ENCODE results near the gene ZFP57.
A peak's percentile ranks its signal among the peaks of the same experiment; 100 is the strongest.

ZFP57 gene

DNA sequence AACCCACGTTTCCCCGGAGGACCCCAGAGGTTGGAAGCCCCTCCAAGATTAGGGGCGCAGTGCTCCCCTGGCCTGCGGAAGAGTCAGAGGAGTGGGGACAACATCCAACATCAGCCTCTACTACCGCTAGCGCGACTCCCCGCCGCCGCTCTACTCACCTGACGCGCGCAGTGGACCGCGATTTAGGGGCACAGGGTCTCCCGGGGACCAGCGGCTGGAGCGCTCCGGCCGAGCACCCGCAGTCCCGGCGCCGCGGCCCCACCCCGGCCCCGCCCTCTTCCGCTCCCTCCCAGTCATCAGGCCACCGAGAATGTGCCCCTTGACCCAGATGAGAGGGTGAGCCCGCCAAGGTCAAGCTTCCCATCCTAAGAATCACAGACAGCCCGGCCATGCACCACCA, at the start of gene ZFP57:
Gene ZFP57 (minus strand): TSS at position 249 of the 400 bp plus-strand sequence. CDS start 4,149 bp downstream, outside the sequence.
- no peak for DNase-seq

DNA sequence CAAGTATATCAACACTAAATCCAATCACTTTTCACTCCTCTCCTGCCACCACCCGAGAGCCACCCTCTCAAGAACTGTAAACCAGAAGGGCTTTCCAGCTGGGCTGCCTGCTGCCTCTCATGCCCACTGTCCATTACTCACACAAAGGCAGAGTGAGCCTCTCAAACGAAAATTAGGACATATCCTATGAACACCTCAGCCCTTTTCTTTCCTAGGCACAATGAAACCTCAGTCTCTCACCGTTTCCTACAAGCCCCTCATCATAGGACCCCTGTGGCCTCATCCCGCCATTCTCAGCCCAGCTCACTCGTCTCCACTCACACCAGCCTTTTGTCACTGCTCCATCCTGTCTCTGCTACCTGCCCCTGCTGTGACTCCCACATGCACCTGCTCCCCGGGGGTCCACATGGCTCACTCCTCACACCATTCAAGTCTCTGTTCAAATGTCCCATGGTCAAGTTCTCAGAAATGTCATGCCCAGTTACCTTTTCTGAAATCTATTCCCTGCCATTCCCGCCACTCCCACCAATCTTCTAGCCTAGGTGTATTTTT, 49.7 kb upstream of the ZFP57 start:
- no peak for DNase-seq

DNA sequence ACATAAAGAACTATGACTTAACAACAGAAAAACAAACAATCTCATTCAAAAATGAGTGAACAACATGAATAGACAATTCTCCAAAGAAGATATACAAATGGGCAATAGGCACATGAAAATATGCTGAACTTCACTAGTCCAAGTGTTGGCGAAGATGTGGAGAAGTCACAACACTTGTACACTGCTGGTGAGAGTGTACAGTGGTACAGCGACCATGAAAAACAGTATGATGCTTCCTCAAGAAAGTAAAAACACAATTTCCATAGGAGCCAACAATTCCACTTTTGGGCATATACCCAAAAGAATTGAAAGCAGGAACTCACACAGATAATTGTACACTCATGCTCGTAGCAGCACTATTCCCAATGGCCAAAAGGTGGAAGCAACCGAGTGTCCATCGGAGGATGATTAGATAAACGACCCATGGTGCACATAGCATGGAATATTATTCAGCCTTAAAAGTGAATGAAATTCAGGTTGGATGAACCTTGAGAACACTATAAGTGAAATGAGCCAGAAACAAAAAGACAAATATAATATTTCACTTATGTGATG, 48.9 kb upstream of the ZFP57 start:
- DNase-seq, result no peak

DNA sequence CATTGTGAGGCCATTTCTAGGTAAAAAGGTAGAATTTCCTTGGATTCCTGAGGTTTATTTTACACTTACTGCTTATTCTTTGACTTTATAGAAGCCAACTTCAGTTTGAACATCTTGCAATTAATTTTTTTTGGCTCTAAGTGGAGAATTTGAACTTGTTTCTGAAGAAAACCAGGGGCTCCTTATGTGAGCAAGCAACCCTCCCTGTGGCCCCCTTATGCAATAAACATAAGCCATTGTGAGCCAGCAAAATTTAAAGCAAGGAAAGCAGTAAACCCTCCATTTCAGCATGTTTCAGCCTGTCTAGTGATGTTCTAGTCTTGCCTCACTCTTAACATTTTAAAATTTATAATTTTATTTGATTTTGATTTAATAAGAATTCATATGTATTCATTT, 47.9 kb upstream of the ZFP57 start:
- DNase-seq, result no peak

DNA sequence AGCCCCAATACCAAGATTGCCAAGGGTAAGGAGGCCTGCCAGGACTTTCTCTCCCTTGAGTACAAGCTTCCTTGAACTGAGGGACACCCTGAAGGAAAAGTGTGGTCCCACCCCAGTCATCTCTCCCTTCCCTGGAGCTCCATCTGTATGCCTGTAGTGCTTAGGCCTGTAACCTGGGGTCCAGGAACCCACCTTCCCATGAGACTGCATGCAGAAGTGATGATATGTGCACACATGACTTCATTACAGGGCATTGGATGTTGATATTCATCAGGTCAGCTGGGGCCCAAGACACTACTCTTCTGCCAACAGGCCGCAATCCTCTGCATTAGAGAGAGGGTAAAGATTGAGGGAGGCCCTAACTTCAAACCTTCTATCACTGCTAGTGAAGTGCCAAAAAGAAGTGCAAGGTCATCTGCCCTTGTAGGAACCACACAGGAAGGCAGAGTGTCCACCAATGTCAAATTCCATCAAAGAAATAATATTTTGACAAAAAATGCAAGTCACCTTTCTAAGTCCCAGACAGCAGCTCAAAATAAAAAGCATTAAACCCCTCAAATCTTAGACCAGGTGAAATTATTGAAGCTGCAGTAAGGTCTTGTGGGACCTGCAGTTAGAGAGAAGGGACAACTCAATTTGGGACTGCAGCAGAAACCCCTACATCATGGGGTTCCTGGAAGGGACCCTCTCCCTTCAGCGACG, 47.4 kb upstream of the ZFP57 start:
- no peak for DNase-seq

DNA sequence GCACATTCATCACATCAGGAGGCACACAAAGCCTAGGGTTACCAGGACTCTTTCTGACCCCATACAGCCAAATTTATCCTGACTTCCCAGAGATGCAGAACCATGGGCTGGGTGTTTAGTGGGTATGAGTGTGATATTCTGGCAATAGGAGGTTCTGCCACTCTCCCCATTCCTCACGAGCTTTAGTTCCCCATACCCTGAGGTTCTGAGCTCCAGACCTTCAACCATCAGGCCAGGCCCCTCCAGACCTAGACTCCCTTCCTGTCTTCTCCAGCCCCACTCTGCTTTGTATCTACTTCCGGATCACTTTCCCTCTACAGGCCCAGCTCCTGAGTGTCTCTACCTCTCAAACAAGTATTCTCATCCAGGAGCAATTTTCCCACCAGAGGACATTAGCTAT, 46.7 kb upstream of the ZFP57 start:
- no peak for DNase-seq

DNA sequence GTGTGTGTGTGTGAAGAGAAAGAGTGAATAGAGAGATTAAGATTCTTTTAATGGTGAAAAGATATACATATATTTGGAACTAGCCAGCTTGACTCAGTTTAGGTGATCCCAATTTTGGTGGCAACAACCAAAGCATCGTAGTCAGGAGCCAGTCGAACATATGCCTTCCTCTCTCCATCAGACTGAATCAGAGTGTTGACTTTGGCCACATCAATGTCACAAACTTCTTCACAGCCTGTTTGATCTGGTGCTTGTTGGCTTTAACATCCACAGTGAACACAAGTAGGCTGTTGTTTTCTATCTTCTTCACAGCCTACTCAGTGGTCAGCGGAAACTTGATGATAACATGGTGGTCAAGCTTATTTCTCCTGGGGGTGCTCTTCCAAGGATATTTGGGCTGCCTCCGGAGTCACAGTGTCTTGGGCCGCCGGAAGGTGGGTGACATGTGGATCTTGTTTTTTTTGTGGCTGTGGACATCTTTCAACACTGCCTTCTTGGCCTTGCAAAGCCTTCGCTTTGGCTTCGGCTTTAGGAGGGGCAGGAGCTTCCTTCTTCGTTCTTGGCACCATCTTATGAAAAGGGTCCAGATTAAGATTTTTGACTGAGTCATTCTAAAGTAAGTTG, 45.7 kb upstream of the ZFP57 start:
- DNase-seq, result no peak

DNA sequence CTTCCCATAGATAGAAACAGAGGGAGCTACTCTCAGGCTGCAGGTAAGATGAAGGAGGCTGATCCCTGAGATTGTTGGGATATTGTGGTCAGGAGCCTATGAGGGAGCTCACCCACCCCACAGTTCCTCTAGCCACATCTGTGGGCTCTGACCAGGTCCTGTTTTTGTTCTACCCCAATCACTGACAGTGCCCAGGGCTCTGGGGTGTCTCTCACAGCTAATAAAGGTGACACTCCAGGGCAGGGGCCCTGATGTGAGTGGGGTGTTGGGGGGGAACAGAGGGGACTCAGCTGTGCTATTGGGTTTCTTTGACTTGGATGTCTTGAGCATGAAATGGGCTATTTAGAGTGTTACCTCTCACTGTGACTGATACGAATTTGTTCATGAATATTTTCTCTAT, 45.0 kb upstream of the ZFP57 start:
- DNase-seq, result no peak

DNA sequence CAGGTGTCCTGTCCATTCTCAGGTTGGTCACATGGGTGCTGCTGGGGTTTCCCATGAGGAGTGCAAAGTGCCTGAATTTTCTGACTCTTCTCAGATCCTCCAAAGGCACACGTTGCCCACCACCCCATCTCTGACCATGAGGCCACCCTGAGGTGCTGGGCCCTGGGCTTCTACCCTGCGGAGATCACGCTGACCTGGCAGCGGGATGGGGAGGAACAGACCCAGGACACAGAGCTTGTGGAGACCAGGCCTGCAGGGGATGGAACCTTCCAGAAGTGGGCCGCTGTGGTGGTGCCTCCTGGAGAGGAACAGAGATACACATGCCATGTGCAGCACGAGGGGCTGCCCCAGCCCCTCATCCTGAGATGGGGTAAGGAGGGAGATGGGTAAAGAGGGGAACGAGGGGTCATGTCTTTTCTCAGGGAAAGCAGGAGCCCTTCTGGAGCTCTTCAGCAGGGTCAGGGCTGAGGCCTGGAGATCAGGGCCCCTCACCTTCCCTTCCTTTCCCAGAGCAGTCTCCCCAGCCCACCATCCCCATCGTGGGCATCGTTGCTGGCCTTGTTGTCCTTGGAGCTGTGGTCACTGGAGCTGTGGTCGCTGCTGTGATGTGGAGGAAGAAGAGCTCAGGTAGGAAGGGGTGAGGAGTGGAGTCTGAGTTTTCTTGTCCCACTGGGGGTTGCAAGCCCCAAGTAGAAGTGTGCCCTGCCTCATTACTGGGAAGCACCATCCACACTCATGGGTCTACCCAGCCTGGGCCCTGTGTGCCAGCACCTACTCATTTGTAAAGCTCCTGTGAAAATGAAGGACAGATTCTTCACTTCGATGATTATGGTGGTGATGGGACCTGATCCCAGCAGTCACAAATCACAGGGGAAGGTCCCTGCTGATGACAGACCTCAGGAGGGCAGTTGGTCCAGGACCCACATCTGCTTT, 44.3 kb upstream of the ZFP57 start:
- DNase-seq, result no peak

DNA sequence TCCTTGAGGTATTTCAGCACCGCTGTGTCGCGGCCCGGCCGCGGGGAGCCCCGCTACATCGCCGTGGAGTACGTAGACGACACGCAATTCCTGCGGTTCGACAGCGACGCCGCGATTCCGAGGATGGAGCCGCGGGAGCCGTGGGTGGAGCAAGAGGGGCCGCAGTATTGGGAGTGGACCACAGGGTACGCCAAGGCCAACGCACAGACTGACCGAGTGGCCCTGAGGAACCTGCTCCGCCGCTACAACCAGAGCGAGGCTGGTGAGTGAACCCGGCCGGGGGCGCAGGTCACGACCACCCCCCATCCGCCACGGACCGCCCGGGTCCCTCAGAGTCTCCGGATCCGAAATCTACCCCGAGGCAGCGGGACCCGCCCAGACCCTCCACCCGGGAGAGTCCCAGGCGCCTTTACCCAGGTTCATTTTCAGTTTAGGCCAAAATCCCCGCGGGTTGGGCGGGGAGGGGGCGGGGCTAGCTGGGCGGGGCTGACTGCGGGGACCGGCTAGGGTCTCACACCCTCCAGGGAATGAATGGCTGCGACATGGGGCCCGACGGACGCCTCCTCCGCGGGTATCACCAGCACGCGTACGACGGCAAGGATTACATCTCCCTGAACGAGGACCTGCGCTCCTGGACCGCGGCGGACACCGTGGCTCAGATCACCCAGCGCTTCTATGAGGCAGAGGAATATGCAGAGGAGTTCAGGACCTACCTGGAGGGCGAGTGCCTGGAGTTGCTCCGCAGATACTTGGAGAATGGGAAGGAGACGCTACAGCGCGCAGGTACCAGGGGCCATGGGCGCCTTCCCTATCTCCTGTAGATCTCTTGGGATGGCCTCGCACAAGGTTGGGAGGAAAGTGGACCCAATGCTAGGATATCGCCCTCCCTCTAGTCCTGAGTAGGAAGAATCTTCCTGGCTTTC, 43.0 kb upstream of the ZFP57 start:
- DNase-seq, result no peak

DNA sequence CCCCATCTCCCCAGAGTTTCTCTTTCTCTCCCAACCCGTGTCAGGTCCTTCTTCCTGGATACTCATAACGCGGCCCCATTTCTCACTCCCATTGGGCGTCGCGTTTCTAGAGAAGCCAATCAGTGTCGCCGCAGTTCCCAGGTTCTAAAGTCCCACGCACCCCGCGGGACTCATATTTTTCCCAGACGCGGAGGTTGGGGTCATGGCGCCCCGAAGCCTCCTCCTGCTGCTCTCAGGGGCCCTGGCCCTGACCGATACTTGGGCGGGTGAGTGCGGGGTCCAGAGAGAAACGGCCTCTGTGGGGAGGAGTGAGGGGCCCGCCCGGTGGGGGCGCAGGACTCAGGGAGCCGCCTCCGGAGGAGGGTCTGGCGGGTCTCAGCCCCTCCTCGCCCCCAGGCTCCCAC, 42.3 kb upstream of the ZFP57 start, which contains the start of gene HLA-F:
Gene HLA-F (plus strand): TSS at position 173 of the 404 bp plus-strand sequence. CDS start 30 bp downstream, at position 203.
- DNase-seq, result peak; percentile 35

DNA sequence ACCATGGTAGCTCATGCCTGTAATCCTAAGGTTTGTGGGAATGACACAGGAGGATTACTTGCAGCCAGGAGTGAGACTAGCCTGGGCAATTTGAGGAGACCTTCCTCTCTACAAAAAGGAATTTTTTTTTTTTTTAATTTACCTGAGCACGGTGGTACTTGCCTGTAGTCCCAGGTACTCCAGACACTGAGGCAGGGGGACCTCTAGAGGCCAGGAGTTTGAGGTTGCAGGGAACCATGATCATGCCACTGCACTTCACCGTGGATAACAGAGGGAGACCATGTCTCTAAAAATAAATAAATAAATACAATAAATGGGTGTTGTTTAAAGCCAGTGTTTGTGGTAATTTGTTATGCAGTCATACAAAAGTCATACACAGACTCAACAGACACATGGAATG, 39.9 kb upstream of the ZFP57 start:
- no peak for DNase-seq

DNA sequence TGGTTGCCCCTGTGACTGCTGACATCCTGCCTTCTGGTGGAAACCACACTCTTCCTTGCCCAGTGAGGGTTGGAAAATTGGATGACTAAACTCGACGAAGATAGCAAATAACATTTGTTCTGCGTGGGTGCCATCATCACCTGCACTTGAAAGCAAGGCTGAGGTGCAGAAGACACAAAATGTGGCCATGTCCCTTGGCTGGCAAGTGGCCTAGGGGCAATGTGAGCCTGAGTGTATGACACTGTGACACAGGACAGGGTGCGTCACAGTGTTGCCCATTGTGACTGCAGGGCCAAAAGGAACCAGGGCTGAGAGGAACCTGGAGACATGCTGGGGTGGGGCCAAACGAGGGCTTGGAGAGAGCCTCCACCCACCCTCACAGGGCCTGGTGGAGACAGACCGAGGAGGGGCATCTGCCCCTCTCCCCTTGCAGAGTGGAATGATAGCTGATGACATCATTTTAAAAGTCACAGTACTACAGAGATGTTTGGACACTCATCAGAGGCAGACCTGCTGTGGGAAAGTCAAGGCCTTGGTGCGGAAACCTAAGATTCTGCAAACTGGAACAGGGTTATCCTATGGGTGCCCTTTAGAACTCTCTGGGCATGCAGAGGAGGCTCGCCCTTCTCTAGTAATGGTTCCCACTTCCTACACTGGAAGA, 29.5 kb upstream of the ZFP57 start:
- no peak for DNase-seq

DNA sequence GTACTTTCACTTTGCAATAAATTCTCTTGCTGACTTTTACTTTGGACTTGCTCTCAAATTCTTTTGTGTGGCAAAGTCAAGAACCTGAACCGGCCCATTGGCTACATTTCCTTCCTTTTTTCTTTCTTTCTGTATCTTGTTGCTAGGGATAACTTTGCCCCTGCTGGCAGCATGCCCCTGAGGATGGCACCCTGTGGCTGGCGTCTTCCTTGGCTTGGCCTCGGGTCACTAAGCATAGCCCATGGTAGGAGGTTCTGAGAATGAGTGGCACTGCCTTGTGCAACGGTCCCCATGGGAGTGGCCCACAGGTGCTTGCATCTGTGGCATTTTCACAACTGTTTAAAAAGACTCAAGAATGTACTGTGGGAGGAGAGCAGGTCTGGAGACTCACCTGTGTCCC, 28.2 kb upstream of the ZFP57 start:
- DNase-seq, result no peak

DNA sequence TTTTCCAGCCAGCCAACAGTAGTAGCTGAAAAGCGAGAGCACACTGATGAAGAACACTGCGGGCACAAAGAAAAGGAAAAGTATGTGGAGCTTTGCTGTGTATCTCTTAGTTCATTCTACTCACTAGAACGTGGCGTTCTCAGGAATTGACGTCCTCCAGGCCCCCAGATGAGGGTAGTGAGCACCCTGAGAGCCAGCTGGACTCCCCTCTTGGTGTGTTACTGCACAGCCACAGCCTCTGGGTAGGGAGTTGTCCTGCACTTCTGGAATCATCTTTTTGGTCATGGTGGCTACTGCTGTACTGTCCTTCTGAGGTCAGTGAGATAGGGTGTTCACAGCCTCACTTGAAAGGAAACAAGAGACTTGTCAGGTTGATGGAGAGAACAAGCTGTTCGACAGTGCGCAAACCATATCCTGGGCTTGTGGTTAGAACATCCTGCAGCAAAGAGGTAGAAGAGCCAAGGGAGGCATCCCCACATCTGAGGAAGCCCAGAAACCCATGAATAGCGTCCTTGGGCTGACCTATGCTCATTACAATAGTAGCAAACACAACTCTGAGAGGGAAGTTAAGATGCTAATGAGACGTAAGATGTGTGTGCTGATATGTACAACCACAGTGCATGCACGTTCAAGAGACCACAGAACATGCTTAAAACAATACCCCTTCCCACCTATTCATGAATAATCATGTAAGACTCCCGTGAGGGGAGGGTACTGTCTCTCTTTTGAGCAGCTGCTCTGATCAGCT, 27.7 kb upstream of the ZFP57 start:
- DNase-seq, result no peak

DNA sequence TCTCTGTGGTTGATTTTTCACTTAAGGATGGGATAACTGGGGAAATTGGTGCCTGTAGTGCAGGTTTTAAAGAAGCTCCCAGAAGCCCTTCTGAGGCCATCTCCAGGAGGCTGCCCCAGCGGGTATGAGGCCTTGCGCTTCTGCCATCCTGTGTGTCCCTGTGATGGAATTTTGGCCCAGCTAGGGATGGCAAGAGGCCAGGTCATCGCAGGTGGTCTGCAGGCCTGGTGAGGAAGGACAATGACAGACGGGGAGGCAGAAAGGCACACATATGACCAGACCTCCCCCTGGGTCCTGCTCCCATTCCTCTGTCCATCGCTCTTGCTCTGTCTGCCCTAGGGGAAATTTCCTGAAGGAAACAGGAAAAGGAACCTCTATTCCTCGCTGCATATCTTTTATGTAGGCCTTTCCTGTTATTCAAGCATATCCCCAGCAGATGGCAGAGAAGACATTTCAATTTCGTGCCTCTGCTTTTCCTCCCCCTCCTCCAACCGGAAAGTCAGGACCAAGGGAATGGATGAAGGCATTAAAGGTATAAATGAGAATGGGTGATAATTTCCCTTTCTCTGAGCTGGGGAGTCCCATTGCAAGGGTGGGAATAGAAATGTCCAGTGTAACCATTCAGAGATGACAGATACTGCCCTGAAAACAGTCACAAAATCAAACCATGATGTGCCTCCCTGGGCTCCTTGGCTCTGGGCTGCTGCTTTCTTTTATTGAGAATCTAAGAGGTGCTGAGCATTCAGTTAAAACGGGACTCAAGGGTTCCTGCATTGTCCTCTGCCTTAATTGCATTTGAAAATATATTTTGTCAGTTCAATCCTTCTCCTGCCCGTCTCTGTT, 24.7 kb upstream of the ZFP57 start:
- no peak for DNase-seq

DNA sequence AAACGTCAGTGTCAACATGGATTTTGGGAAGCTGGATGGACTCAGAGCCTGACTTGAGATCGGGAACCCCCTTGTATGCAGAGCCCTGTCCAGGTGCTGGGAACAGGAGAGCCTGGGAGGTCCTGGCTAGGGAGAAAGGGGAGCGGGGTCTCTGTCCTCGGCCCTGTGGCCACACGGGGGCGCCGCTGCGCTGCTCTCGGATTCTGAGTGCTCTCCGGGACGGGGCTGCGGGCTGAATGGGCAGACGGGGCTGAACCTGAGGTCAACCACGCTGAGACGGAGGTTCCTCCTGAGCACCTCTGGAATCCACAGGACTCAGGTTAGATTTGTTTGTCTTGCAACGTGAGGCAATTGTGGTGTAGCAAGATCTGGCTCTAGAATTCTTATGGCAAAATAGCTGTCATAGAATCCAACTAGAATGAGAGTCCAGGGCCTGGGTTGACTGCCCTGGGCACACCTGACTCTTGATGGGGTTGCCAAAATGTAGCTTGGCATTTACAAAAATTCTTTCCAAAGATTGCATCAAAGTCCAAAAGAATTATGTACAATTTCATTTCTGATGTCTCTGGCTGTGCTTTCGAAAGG, 21.7 kb upstream of the ZFP57 start:
- no peak for DNase-seq

DNA sequence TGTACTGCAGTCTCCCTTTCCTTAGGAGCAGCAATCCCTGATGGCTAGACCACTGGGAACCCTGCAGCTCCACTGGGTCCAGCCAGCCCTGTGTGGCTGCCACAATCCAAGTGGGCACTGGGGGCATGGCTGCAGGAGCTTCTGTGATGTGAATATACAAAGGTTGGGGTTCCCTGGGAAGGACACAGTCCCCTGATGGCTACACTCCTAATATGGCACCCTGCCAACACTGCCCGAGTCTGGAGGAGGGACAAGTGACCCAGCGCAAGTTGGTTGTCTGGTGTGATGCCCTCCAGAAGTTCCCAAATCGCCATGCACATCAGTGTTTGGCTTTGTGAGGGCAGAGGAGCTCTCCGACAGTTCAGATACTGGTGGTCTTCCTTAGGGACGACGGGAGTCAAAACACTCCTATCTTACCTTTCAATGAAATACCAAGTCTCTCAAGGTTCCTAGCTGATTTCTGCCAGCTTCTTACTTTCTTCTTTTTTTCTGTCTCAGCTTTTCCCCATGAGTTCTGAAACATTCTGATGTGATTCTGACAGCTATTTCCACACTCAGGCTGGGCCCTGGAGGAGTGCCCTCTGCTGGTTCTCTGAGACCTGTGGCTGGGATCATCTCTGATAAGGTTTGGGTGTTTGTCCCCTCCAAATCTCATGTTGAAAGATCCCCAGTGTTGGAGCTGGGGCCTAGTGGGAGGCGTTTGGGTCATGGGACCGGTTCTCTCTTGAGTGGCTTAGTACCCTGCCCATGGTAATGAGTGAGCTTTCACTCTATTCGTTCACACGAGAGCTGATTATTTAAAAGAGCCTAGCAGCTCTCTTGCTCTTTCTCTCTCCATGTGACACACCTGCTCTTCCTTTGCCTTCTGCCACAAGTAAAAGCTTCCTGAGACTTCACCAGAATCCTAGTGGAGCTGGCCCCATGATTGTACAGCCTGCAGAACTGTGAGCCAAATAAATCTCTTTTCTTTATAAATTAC, 15.5 kb upstream of the ZFP57 start:
- DNase-seq, result no peak

All from NCI-H446 treated with DMSO at 0.1 percent for 48 hours (cell line).